NCI-H2196 (cell line): ENCODE measurements around the gene DGKB.

Experiments used
- DNase-seq: peaks from one replicate; lab custom pipeline; 2025; ENCODE audit not compliant: unreplicated experiment; lab: John Stamatoyannopoulos, UW

DGKB gene

GRCh38 chr7:14598978-14599377 lies 303.6 kb downstream of the DGKB start:
- no peak for DNase-seq

DNA sequence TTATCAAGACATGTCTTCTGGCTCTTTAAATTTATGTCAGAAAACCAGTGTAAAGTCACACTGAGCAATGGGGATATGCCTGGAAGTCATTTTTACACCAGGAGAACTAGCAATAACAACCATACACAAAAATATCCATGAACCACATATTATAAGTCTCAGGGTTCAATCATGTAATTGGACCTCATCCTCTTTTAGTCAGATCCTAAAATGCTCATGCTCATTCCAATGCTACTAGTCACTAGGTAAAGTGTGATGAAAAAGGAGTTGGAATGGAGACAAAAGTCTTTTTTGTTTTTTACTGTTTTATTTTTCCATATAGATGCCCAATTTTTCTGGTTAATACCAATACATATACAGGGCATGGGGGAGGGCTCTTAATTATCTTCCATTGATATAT lies 306.1 kb downstream of the DGKB start:
- no peak for DNase-seq

DNA sequence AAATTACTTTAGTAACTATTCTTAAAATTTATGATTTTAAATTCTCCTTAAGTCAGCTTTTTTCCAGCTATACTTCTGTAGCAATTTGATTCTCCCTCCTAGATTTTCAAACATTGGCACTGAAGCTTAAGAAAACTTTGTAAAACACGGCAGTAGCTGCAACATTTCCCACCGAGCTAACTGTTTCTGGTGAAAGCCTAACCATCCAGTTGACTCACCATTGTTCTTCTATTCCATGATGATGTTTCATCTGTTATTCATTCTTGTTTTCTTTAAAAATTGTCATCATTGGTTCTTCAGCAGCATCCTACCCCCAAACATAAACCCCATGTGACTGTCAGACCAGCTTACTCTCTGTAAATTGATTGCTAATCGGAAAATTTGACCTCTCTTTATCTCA lies 312.3 kb downstream of the DGKB start:
- no peak for DNase-seq

DNA sequence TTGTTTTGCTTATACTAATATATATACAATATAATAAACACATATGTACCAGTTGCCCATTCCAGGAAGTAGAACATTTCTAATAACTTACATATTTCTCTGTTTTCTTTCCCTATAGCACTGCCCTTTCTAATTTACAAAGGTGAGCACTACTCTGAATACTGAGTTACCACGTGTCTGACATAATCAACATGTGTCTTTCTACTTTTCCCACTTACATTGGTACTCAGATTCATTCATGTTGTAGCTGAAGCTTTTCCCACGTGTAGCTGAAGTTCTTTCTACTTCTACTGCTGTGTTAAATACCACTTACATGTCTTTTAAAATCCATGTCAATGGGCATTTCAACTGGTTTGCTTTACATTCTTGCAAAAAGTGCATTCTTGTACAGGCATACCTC lies 317.3 kb downstream of the DGKB start:
- DNase-seq = no peak

DNA sequence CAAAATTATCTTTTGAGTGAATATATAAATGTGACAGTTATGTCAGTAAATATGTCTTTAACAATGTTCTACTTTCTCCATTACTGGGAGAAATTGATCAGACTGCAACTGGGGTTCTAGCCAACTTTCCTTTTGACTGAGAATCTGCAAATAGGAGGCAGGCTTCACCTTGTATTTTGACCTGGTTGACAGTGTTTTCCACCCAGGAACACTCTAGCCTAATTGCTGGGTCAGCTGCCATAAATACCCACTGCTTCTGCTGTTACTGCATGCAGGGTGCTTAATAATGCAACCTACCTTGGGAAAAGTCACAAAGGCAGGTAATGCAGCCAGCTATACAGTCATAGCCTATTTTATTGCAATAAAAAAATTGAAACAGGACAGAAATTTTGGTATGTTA lies 319.0 kb downstream of the DGKB start:
- no peak for DNase-seq

DNA sequence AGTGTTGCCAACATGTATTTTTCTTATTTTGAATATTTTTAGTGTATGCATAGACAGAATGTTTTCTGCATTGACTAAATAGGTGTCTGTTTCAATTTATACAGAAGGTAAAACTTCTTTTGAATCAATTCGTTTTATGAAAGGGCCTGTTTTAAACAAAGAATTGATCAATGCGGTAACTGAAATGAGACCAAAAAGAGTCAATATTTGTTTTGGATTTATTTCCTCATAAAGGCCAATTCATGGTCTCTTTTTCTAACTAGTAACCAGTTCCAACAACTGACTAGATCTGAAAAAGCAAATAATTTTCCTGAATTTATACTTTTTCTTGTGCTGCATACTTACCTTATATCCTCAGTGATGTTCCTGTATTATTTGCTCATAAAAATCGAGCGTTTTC lies 320.5 kb downstream of the DGKB start:
- no peak for DNase-seq

DNA sequence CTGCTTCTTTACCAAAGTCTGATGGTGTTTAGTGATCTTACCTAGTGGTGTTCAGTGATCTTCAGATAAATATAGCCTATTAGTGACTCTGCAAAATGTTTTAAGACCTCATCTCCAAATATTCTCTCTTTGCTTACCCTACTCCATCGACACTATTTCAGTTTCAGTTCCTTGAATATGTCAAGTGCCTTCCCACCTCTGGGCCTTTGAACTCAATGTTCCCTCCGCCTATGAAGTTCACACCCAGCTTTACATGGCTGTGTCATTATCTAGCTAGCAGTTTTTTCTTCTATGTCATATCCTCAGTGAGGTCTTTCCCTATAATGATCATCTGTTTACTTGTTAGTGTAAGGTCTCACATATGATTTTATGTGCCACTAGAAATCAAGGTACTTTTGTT lies 322.6 kb downstream of the DGKB start:
- no peak for DNase-seq

- no peak for DNase-seq
Measured at GRCh38 chr7:14576578-14576977, 326.0 kb downstream of the DGKB start.

DNA sequence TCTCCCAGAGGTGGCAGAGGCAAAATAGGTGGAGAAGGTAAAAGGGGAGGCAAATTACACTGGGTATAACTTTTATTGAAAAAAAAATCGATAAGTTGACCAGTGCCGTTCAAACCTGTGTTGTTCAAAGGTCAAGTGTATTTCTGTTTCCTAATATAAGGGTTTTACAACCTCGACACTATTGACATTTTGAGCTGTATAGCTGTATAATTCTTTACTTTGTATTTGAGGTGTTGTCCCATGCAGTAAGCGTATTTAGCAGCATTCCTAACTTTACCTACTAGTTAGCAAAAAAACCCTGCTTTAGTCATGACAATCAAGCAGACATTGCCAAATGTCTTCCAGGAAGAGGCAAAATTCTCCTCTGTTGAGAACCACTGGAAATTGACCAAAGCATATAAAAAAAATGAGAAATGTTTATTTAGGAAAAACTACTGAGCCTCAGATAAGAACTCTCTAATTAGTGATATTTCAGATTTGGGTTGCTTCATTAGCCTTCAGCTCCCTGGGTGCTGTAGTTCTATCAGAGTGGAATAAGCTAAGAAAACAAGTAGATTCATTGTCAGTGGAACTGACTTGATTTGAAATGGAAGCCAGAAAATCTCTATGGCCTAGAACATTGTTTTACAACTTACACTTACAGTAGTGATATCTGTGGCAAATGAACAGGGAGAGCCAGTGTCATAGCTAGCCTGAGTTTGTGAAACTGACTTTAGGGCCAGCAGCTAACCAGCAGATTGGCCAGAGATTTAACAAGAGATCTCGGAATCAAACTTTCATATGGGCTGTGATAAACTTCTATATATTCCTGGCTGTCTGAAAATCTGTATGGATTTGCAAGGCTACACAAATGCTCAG lies 331.6 kb downstream of the DGKB start:
- DNase-seq = no peak

DNA sequence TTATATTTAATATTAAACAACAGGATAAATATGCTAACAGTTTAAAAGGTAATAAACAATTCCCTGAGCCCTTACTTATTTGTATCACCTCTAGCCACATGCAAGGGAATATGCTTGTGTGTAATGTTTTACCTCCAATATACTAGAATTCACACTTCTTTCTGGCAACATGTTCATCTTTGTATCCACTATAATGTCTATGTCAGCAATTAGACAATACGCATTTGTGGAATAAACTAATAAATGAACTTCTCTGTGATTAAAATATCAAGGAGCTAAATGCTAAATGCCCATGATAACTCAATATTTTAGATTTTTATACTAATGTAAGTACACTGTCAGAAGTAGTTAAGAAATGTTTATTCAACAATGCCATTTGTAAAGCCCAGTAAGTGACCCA lies 350.5 kb downstream of the DGKB start:
- DNase-seq = no peak

GRCh38 chr7:14551310-14551709 lies 351.2 kb downstream of the DGKB start:
- no peak for DNase-seq

- no peak for DNase-seq
Measured at GRCh38 chr7:14542624-14543023, 359.9 kb downstream of the DGKB start.

DNA sequence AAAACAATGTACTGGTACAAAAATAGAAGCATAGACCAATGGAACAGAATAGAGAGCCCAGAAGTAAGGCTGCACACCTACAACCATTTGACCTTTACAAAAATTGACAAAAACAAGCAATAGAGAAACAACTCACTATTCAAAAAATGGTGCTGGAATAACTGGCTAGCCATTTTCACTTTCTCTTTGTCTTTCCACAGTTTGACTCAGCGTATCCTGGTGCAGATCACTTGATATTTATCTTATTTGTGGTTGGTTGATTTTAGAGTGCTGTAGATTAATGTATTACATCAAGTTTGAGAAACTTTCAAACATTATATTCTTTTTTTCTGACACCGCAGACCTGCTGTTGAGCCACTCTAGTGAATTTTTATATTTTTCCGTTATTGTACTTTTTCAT lies 381.4 kb downstream of the DGKB start:
- DNase-seq = no peak

DNA sequence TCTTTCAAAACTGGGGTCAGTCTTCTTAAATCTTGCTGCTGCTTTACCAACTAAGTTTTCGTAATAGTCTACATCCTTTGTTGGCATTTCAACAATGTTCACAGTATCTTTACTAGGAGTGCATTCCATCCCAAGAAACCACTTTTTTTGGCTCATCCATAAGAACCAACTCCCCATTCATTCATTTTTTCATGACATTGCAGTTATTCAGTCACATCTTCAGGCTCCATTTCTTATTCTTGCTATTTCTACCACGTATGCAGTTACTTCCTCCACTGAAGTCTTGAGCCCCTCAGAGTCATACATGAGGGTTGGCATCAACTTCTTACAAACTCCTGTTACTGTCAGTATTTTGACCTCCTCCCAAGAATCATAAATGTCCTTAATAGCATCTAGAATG lies 392.3 kb downstream of the DGKB start:
- DNase-seq = no peak

GRCh38 chr7:14507617-14508016 lies 394.9 kb downstream of the DGKB start:
- DNase-seq = peak; percentile 64

- DNase-seq = no peak
Measured at GRCh38 chr7:14505906-14506305, 396.6 kb downstream of the DGKB start.

DNA sequence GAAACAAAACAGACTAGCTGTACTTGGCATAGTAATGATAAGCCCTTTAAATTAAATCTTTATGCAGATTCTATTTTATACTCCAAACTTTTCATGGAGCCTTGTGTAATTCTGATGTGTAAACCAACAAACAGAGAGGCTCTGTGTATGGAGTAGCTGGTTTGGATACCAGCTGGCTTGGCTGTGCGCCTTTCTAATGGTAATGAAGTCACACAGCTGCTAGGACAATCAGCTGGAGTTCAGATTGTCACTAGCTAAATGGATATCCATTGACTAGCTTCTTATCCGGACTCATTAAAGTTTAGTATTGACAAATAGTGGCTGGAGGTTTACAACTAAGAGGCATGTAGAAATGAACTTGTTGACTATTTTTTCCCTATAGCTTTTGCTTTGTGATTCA lies 398.4 kb downstream of the DGKB start:
- no peak for DNase-seq

DNA sequence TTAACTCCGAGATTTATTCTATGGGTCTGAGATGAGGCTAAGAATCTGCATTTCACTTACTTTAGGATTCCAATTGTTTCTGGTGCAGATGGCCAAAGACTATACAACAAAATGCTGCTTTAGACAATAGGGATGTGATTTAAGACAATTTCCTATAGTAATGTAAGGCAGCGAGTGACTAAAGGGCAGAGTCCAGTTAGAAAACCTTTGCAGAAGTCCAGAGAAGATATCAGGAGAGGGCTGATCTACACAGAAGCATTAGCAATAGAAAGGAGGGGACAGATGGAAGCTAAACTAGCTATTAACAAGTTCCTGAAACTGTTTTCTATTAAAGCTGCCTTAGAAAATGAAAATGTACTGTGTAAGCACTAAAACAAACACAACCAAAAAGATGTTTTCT lies 398.9 kb downstream of the DGKB start:
- no peak for DNase-seq

DNA sequence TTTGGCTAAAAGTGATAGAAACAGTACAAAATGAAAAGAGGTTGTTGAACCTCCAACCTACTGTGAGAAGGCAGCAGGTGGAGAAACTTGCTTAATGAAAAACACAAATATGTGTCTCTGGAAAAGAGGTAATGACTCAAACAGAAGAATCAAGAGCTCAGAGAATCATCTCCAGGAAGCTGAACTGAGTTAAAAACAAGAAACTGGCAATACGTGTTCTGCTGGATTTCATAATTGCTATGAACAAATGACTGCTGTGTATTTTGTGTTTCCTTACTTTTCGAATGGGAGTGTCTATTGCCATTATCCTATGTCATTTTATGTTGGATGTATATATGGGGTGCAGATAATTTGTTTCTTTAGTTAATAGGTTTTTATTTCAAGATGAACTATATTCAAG lies 401.1 kb downstream of the DGKB start:
- DNase-seq = no peak

GRCh38 chr7:14497390-14497789 lies 405.2 kb downstream of the DGKB start:
- no peak for DNase-seq

DNA sequence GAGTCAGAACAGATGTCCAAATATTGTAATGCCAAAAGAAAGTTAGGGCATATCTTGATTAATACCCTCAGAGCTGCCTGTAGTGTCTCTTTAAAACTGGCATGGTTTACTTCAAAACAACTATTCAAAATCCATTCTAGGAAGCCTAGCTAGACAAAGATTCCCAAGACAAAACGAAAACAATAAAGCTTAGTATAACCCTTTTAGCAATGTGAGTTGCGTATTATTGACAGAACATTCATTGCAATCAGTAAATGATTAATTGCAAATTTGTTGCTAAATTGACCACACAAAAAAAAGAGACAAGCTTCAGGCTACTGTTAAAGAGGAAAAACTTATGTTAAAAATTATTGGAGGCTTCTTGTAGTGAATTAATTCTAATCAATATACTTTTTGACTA lies 406.9 kb downstream of the DGKB start:
- no peak for DNase-seq

GRCh38 chr7:14487701-14488395 lies 414.7 kb downstream of the DGKB start:
- DNase-seq = no peak

DNA sequence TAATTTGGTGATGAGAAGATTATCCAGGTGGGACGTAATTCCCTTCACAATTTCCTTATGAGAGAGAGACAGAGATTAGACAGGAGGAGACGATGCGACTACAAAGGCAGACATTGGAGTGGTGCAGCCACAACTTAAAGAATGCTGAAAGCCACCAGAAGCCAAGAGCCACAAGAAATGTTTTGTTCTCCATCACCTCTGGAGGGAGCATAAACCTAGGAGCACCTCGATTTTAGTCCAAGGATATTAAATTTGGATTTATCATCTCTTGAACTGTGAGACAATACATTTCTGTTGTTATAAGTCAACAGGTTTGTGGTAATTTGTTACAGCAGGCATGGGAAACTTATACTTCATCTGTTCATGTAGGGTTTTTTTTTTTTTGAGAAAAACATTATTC lies 418.9 kb downstream of the DGKB start:
- no peak for DNase-seq
